Heart right ventricle (tissue), 16 donors: Measurements from ENCODE around the gene MRPS35. TPM values are rescaled to one million over a fixed set of nuclear protein-coding genes. Genes with fewer than 3 reads are reported as not detected.

ENCODE experiments used
- ATAC-seq, 8 donors: fragments of 200-7000 bp; cut with Tn5 transposase; one replicate each; pipeline ENCODE4 v1.9.1; 2020; ENCODE audit warnings: mild to moderate bottlenecking in 8 of 8, moderate library complexity in 8 of 8, moderate number of reproducible peaks in 1 of 8
- DNase-seq, 2 donors: peaks; one replicate each; pipeline ENCODE4 v3.0.0-alpha.2; 2020
- H3K27ac ChIP-seq, 10 donors: fragments of 200-600 bp; sonication (generic) in 2 of 10; one replicate each; pipeline versions ENCODE4 v1.5.0 to v1.8.0; 2020 to 2022; ENCODE audit warnings: mild to moderate bottlenecking in 3 of 10
- H3K27me3 ChIP-seq, 7 donors: fragments of 200-600 bp; one replicate each; pipeline ENCODE4 v1.8.0; 2021 to 2022; ENCODE audit warnings: mild to moderate bottlenecking in 2 of 7
- H3K36me3 ChIP-seq, 9 donors: fragments of 200-600 bp; sonication (generic) in 1 of 9; one replicate each; pipeline versions ENCODE4 v1.5.0 to v1.8.0; 2020 to 2022; ENCODE audit warnings: mild to moderate bottlenecking in 2 of 9
- H3K4me1 ChIP-seq, 9 donors: fragments of 200-600 bp; sonication (generic) in 1 of 9; one replicate each; pipeline versions ENCODE4 v1.5.0 to v1.8.0; 2020 to 2022; ENCODE audit warnings: mild to moderate bottlenecking in 4 of 9
- H3K4me3 ChIP-seq, 10 donors: fragments of 200-600 bp; sonication (generic) in 2 of 10; one replicate each; pipeline versions ENCODE4 v1.5.0 to v1.8.0; 2020 to 2022; ENCODE audit warnings: mild to moderate bottlenecking in 7 of 10, moderate library complexity in 2 of 10
- H3K9me3 ChIP-seq, 11 donors: fragments of 200-600 bp in 10 of 11; sonication (generic) in 2 of 11; one replicate each; pipeline versions ENCODE4 v1.5.0 to v1.8.0; 2013 to 2022; ENCODE audit warnings: mild to moderate bottlenecking in 2 of 11, control low read depth in 1 of 11, moderate library complexity in 1 of 11
- WGBS, 2 donors: extraction: QIAGEN DNeasy Blood & Tissue Kit; methylation state at CpG; one replicate each; pipeline ENCODE4 v1.1.7; 2013; ENCODE audit warnings: inconsistent platforms in 1 of 2; 5-methylcytosine and 5-hydroxymethylcytosine counted together
- intact Hi-C, 10 donors: fragments of 100-400 bp; cut with DNase I; formaldehyde crosslinking; loops; one replicate each; pipeline versions ENCODE4 v1.11.1 to v1.14.2; 2022
- polyA plus RNA-seq, 2 donors: library from polyadenylated mRNA; stranded (reverse); fragments of 200-250 nt; gene quantifications; one replicate each; pipeline ENCODE4 v1.2.3, GENCODE V29; 2013
- total RNA-seq, 10 donors: library from RNA; stranded (reverse); fragmentation: NEBNext Ultra II Directional in 3 of 10; extraction: Animal tissue kit (Norgen Biotek cat#: 25700) in 3 of 10; gene quantifications; one replicate each; pipeline versions ENCODE4 v1.2.1 to v1.2.4, GENCODE V29; 2021 to 2023
- TF ChIP-seq, protein P1 (sequence below), 9 donors: fragments of 200-600 bp; sonication (generic) in 2 of 9; IDR thresholded peaks; one replicate each; pipeline versions ENCODE4 v1.5.0 to v1.8.0; 2021 to 2022; ENCODE audit warnings: antibody characterized with exemption in 9 of 9, mild to moderate bottlenecking in 5 of 9, moderate library complexity in 1 of 9
- donor health status: Arrhythmogenic right ventricular cardiomyopathy.
- donor health status: ischemic (EF 13 %, LVEDD 7.1; RV severe dilation, severe dysfunction).
- donor health status: healthy with polysubstance abuse.
- donor health status: DM: no; HTN: yes; CAD: no.
- donor health status: DM: no; HTN: no; CAD: no.
- donor health status: ischemic (EF 25% LVEDD 6.9; RV normal size, moderate dysfunction).
- donor health status: ischemic (EF 25% LVEDD 5.7; RV mildly dilated, moderate dysfunction).
- donor health status: healthy.
- donor health status: DM: yes; HTN: yes; CAD: no.
- donor health status: Ischemic cardiomyopathy.
- donor health status: ischemic (EF 35%, LVEDD 5.7; RV mildly dilated, moderate dysfunction).
- donor health status: nonischemic (EF 11% LVEDD 7.7; RV severe dilation, severe dysfunction).
- donor health status: DM: yes; HTN: yes; CAD: no.
- donor health status: PGD.
- donor health status: ischemic (EF 29% LVEDD 5.4; RV normal size, mild dysfunction).
- donor health status: nonischemic (EF 23%, LVEDD 6.1; RV moderate dilation, normal function).

MRPS35 gene
- total and polyA plus RNA-seq, 12 donors, result 27.3 to 75.3 (median 61.7) TPM

DNA sequence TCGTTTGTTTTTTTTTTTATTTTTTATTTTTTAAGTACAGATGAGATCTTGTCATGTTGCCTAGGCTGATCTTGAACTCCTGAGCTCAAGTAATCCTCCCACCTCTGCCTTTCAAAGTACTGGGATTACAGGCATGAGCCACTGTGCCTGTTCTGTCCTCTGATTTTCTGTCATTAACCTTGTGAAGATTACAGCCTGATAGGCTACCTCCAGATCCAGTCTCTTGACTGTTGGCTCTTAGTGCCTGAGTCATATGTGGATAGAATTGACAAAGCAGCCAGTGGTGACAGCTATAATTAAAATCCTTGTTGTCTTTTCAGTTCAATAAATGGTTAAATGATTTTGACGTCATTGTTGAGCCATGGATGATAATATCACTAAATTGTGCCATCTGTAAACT, 35.6 kb upstream of the MRPS35 start:
- TF ChIP-seq, protein P1, sequence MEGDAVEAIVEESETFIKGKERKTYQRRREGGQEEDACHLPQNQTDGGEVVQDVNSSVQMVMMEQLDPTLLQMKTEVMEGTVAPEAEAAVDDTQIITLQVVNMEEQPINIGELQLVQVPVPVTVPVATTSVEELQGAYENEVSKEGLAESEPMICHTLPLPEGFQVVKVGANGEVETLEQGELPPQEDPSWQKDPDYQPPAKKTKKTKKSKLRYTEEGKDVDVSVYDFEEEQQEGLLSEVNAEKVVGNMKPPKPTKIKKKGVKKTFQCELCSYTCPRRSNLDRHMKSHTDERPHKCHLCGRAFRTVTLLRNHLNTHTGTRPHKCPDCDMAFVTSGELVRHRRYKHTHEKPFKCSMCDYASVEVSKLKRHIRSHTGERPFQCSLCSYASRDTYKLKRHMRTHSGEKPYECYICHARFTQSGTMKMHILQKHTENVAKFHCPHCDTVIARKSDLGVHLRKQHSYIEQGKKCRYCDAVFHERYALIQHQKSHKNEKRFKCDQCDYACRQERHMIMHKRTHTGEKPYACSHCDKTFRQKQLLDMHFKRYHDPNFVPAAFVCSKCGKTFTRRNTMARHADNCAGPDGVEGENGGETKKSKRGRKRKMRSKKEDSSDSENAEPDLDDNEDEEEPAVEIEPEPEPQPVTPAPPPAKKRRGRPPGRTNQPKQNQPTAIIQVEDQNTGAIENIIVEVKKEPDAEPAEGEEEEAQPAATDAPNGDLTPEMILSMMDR (IDR thresholded peaks at IDR 0.05), result no peak
- no peaks in the 10 kb centered on the region for H3K27me3 ChIP-seq
- no peaks in the 10 kb centered on the region for H3K9me3 ChIP-seq
- H3K36me3 ChIP-seq, result peaks cover 0 to 87% (median 35%) of the 10 kb centered on the region in 9 donors
- peaks cover 0 to 39% (median 27%) of the 10 kb centered on the region in 9 donors for H3K4me1 ChIP-seq
- ATAC-seq (peak in 2 of 8 donors; percentile 45 to 51), DNase-seq (no peak)
- no peak overlapping the region for H3K4me3 ChIP-seq
- peak overlapping the region in 2 of 10 donors; percentile 5 to 34 for H3K27ac ChIP-seq
- intact Hi-C loops, result no loop called here
- 62 to 73% methylated on average over 2 of the region's 2 CpGs for WGBS, 2 donors

DNA sequence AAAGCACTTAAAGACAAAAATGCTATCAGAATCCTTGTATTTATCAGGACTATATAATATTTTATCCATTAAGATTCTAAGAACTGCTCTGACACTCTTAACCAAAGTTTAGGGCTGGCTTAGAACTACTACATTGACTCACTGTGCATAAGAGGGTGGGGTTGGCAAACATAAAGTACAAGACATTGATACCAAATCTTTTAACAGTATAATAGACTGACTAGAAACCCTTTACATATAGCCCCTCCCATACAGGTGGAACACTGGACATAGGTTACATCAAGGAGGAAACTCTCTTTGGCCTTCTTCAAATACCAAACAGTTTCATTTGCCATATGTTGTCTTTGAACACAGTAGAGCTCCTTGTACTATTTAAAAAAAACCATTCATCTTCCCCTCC, 30.0 kb upstream of the MRPS35 start:
- Histone ChIP-seq H3K4me1 (no peaks in the 10 kb centered on the region), H3K27me3 (no peaks in the 10 kb centered on the region), H3K4me3 (no peak overlapping the region), H3K9me3 (no peaks in the 10 kb centered on the region), H3K36me3 (peaks cover 4 to 100% (median 66%) of the 10 kb centered on the region in 9 donors), H3K27ac (no peak overlapping the region)
- intact Hi-C loops, result loop anchor here in 2 of 10 donors (10.0 kb wide), 2 partner anchors 346 to 366 kb away; partner anchors contain the start of gene BMAL2 (in 1 of the 2)
- DNase-seq, result no peak
- TF ChIP-seq, protein P1 (IDR thresholded peaks at IDR 0.05), result no peak
- no peak for ATAC-seq

DNA sequence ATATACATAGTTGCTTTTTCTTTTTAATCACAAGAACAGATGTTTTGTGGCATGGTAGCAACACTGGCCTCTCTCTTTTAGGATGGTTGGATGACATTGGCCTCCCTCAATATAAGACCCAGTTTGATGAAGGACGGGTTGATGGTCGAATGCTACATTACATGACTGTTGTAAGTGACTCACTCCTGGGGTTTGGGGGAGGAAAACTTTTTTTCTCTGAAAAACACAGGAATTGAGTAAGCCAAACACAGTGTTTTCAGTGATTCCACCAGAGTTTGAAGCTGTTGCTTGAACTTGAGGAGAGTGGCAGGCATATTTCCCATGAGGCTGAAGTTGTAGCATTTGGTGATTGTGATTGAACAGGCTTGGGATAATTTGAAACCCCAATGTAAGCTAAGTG, 28.1 kb upstream of the MRPS35 start:
- intact Hi-C loops, result loop anchor here in 2 of 10 donors (10.0 kb wide), 2 partner anchors 348 to 368 kb away; partner anchors contain the start of gene BMAL2 (in 1 of the 2)
- H3K36me3 ChIP-seq, result peaks cover 4 to 100% (median 67%) of the 10 kb centered on the region in 9 donors

DNA sequence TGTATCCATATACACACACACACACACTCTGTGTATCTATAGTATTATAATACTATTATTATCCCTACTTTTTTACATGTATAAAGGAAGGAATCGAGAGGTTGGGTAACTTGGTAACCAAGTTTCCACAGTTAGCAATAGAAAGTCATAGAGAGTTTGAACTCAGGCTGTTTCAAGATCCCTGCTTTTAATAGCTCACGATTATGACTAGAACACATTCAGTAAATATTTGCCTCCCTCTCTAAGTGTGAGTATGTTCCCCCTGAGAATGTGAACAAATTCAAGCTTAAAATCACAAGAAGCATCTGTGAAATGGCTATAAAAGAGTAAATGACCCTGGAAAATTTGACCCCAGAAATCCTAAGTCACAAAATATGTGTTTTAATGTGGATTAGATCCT, 25.4 kb upstream of the MRPS35 start:
- Histone ChIP-seq H3K4me3 (no peak overlapping the region), H3K4me1 (no peaks in the 10 kb centered on the region), H3K27me3 (no peaks in the 10 kb centered on the region), H3K36me3 (peaks cover under 1 to 100% (median 74%) of the 10 kb centered on the region in 9 donors), H3K27ac (no peak overlapping the region), H3K9me3 (no peaks in the 10 kb centered on the region)
- intact Hi-C loops, result loop anchor here in 2 of 10 donors (10.0 kb wide), 2 partner anchors 350 to 370 kb away; partner anchors contain the start of gene BMAL2 (in 1 of the 2)
- DNase-seq (no peak), ATAC-seq (peak in 1 of 8 donors; percentile 55)
- WGBS, 2 donors, result 91 to 96% methylated on average over 2 of the region's 2 CpGs
- TF ChIP-seq, protein P1 (IDR thresholded peaks at IDR 0.05), result no peak

More for the DNA sequence above, 28.1 kb upstream of the MRPS35 start:
- ATAC-seq (no peak), DNase-seq (no peak)
- 98 to 99% methylated on average over 2 of the region's 2 CpGs for WGBS, 2 donors
- Histone ChIP-seq H3K9me3 (no peaks in the 10 kb centered on the region), H3K4me1 (no peaks in the 10 kb centered on the region), H3K27me3 (no peaks in the 10 kb centered on the region), H3K27ac (no peak overlapping the region), H3K4me3 (no peak overlapping the region)
- TF ChIP-seq, protein P1 (IDR thresholded peaks at IDR 0.05), result no peak
